Measurements from ENCODE around the gene AGTR1.

GRCh38 chr3:148789906-148790305 lies 92.2 kb downstream of the AGTR1 start:
- no peak for TF ChIP-seq POLR2A (IDR thresholded peaks at IDR 0.05; ENCODE audit: low read depth, low read length)
- no peak for TF ChIP-seq TAF1 (IDR thresholded peaks at IDR 0.05; ENCODE audit: low read depth, low read length)
- no peak for TF ChIP-seq POLR2AphosphoS5 (IDR thresholded peaks at IDR 0.05; ENCODE audit: low read depth, low read length)
- TF ChIP-seq PAX5 (IDR thresholded peaks at IDR 0.05; ENCODE audit: insufficient read depth, low read length, severe bottlenecking): no peak
- no peak for TF ChIP-seq SPI1 (IDR thresholded peaks at IDR 0.05; ENCODE audit: low read depth, low read length)
- no peak for TF ChIP-seq POU2F2 (IDR thresholded peaks at IDR 0.05; ENCODE audit: low read depth, low read length)

Data from GM12891 (cell line).